ENCODE data around the gene SWI5.
"Not testable (repeated sequence)": the region's sequence is repeated elsewhere in the genome, so short reads cannot be mapped to it uniquely, and the experiment has no call there.

SWI5 gene

DNA sequence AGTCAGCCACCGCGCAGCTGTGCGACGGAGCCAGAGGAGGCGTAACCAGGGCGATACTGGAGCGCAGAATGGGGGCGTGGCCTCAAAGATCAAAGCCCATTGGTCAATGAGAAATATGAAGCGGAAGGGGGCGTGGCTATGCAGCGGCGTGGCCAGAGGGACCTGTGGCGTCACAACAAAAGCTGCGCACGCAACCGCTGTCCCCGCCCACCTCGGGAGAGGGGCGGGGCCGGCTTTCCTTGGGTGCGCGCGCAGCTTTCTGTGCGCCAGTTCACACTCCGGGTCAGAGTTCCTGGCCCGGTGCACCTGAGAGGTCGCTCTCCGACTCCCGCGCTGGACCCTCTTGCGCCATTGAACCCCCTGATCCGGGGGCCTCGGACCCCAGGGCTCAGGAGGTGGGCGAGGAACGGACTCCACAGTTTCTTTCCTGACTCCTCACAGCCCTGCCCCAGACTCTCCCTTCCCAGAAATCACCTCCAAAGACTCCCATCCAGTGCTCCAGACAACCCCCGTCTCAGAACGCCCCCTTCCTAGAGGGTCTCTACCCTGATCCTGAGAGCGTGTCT, at the start of gene SWI5:
TSS of gene SWI5 (plus strand) at position 269 of the 566 bp plus-strand sequence.
- peak; percentile 98 to 99 for DNase-seq

DNA sequence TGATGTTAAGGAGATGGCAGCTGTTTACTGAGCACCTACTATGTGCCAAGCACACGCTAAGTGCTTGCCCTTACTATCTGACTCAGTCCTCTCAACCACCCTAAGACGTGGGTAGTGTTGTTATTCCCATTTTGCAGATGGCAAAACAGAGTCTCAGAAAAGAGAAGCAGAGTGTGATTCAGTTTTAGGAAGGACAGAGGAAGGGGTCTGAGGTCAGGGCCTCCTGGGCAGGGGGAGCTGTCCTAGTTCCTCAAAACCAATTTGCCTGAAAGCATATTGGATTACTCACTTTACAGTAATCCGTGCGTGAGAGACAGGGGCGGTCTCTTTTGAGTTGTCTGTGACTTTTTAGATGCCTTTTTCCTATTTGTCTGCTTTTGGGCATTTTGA, 49.7 kb upstream of the SWI5 start:
- DNase-seq, result peak in 1 of 2 experiments; percentile 18

DNA sequence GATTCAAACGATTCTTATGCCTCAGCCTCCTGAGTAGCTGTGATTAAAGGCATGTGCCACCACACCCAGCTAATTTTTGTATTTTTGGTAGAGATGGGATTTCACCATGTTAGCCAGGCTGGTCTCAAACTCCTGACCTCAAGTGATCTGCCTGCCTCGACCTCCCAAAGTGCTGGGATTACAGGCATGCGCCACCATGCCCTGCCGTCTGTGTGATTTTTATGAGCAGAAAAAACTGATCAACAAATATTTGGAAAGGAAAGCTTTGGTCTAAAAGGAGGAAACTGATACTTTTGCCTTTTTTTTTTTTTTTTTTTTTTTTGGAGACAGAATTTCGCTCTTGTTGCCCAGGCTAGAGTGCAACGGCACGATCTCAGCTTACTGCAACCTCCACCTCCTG, 45.2 kb upstream of the SWI5 start:
- DNase-seq, result not testable (repeated sequence)

DNA sequence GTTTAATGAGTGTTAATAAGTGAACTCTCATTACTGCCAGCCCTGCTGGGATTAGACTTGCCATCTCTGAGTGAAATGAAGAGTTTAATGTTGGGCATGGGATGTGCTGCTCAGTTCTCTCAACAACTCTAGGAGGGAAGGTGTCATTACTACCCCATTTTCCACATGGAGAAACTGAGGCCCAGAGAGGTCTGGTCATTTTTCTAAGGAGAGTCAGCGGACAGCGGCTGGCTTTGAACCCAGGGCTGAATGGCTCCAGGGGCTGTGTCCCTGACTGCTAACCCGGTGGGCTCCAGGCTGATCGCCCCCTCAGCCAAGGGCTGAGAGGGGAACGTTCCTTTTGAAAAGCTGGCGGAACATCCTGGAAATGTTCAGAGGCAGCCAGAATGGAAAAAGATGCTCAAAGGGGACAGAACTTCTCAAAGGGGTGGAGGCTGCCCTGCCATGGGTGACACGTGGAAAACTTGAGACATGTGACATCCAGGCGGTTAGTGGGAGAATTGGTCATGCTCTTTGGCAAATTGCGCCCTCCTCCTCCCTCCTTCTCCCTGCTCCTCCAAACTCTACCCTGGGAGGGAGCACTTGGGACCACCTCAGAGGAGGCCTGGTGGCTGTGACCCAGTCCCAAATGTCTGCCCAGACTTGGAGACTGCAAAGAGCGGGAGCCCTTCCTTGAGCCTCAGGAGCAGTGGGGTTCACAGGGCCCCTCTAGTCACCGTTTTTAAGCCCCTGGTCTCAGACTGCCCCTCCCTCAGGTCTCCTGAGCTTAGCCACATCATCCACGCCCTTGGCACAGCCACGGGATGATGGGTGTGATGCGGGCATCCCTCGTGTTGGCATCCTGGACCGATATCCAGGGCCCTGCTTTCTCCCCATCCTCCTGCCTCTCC, 44.2 kb upstream of the SWI5 start:
- DNase-seq, result no peak

DNA sequence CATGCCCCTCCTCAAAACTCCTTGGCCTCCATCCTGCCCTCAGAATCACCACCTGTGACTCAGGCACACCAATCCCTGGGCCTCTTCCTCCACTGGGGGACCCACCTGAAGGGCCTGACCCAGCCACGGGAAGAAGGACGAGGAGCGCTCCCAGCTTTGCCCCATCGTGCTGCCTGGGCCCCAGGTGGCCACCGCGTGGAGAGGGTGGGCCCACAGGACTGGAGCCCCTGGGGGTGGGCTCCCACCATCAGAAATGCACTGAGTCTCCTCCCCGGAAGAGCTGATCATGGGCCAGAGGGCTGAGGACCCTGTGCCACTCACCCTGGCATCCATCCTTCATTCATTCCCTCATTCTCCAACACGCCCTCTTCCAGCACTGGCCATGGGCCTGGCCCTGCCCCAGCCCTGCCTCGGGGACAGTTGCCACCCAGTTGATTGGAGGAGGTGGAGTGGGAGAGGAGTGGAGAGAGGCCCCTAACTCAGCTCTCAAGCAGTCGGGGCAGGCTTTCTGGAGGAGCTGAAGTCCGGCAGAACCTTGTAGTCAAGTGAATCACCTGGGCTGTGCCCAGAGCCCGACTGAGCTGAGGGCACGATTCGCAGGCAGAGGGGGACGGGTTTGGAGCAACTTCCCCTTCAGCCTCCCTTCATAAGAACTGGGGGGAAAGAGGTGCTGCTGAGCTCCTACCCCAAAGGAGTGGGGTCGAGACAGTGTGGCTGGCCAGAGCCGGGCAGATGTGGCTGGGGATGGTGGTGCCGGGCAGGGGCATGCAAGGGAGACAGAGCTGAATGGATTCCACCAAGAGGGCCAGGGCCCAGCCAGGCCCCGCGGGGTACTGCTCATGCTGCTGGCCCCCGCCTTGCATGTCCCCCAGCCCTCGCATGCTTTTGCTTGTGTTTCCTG, 43.3 kb upstream of the SWI5 start:
- no peak for DNase-seq

DNA sequence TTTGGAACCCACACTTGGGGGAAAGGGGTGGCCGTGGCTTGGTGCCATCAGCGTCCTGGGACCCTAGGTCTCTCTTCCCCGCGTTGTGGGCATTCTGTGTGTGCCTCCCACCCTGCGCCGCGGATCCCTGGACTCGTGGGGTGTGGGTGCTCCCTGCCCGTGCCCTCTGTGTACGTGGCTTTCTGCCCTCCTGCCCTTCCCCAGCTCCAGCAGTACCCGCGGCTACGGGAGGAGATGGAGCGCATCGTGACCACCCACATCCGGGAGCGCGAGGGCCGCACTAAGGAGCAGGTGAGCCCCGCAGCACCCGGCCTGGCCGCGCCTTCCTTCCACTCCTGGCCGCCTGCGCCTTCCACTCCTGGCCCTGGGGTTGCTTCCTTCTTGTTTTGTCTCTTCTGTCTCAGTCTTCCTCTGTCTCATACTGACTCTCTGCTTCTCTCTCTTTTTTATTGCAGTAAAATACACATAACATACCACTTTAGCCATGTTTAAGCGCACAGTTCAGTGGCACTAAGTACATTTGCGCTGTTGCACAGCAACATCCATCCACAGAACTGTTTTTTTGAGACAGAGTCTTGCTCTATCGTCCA, 42.2 kb upstream of the SWI5 start:
- no peak for DNase-seq

DNA sequence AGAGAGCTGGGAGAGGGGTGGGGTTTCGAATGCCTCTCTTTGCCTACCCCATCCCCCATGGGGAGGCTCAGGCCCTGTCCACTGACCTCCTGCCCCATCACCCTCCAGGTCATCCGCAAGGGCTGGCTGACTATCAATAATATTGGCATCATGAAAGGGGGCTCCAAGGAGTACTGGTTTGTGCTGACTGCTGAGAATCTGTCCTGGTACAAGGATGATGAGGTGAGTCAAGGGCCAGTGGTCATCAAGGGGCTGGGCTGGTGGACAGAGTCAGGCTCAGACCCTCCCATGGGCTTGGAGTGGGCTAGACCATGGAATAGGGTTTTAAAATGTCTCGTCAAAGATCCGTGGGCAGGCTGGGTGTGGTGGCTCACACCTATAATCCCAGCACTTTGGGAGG, 34.0 kb upstream of the SWI5 start:
- DNase-seq, result no peak

DNA sequence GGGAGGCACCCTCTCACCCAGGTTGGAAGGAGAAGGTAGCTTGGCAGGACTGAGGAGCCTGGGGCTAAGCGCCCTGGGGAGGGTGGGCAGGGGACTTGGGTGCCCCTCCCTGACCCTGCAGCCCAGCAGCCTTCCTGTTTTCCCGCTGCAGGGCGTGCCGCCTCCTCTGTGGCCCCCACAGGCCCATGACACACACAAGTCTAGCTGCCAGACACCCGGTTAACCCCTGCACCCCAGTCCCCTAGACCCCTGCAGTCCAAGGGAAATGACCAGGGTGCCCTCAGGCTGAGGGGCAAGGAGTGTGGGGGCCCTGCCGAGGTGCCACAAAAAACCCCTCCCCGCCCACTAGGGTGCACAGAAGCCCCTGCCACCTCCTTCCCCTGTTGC, 33.3 kb upstream of the SWI5 start:
- DNase-seq, result no peak

DNA sequence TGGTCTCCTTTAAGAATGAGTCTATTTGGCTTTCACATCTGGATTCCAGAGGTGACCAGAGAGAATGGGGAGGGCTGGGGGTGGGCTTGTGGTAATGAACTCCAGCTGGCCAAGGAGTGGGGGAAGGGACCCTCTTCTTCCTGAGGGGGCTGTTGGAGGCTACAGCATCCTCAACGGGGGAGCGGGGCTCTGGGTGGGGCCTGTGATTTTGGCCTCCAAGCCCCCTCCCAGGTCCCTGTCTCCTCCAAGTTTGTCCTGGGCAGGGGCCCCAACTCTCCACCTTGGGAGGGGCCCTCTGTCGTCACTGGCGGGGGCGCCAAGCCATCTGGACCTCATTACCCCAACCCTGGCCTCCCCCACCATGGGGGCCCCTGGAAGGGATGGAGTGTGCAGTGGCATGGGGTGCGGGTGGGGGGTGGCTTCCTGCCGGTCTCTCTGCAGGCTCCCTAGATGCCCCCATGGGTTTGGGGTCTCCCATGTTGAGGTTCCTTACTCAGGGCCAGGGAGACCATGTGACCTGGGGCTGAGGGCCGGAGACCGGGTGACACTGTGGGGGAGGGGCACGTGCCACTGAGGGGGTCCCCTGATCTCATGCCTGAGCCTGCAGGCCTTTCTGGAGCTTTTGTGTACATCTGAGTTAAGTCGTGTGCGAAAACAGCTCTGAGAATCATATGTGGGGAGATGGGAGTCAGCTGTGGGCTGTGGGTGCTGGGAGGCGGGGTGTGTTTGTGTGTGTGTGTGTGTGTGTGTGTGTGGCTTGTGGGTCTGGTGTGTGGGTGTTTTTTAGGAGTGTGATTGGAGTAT, 32.7 kb upstream of the SWI5 start:
- DNase-seq, result no peak

DNA sequence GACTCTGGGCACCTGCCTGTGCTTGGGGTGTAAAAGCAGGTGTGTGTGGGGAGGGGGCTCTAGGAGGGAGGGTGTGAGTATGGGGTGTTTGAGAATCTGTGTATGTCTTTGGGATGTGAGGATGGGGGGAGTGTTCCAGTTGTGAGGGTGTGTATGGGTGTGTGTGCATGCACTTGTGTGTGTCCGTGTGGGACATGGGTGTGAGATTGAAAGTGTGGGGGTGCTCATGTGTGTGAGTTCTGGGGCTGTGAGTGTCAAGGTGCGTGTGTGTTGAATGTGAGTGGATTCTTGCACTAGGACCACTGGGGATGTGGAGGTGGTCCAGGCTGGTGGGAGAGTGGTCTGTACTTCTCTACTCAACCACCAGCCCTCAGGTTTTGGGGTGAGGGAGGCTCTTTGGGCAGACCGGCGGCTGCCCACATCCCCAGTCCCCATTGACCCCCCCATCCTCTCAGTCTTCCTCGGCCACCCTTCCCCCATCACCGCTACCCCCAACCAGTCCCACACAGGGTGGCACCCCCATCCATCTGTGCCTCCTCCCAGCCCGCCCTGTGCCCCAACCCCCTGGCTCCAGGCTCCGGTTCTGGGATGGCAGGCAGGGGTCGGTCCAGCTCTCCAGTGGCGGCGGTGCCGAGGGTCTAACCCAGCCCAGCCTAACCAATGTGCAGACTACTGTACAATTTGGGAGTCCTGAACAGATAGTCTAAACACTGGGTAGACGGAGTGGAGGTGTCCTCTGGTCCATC, 31.8 kb upstream of the SWI5 start:
- DNase-seq, result peak in 1 of 2 experiments; percentile 12

DNA sequence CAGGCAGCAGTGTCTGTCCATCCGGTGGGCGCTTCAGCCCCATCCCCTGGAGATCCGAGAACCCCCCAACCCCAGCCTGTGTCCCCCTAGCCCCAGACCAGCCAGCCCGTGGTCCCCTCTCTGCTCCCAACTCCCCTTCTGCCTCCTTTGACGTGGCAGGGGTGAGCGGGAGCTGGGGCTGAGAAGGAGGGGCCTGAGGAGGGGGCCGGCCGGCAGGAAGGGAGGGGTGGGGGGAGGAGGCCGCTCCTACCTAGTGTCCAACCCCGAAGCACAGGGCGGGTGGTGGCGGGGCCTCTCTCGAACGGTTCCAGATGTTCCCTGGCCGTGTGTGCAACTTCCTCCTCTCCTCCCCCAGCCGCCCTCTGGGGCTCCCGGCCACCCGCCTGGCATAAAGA, 31.2 kb upstream of the SWI5 start:
- peak; percentile 93 to 94 for DNase-seq

DNA sequence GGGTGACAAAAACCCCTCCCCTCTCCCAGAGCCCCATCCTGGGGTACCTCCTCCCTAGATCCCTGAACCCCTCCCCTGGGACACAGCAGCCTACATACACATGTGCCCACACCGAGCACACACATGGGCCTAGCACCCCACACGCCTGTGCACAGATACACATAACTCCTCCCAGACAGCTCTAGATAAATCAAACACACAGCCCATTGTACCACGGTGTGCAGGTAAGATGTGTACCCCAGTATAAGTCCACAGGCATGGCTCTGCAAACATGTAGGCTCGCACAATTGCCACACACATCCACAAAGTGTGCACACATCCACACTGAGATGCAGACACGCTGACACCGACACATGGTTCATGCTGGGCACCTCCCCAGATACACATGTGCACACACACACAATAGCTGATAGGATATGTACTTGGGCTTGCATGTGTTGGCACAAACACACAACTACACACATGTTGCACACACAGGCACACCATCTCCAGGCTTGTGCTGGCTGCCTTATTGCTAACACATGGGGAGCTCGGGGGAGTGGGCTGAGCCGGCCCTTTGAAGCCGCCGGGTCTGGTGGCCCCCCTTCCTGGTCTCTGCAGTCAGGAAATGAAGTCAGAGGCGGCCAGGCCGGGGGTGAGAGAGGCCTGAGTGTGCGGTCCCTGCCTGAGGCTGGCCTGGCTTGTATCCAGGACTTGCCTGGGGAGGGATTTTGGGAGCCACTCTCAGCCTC, 30.5 kb upstream of the SWI5 start:
- DNase-seq, result peak; percentile 70 to 77

DNA sequence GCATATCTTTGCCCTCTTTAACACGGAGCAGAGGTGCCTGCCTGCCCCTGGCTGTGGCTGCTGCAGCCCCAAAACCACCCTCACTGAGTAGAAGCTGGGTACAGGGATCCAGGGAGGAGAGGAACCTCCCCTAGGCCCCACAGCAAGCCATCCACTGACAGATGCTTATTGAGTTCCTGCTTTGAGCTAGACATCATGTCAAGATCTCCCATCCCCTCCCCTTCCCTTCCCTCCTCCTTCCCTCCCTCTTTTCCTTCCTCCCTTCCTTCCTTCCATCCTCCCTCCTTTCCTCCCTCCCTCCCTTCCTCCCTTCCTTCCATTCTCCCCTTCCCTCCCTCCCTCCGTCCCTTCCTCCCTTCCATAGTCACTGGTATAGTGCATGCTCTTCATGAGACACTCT, 29.6 kb upstream of the SWI5 start:
- peak; percentile 49 to 63 for DNase-seq

DNA sequence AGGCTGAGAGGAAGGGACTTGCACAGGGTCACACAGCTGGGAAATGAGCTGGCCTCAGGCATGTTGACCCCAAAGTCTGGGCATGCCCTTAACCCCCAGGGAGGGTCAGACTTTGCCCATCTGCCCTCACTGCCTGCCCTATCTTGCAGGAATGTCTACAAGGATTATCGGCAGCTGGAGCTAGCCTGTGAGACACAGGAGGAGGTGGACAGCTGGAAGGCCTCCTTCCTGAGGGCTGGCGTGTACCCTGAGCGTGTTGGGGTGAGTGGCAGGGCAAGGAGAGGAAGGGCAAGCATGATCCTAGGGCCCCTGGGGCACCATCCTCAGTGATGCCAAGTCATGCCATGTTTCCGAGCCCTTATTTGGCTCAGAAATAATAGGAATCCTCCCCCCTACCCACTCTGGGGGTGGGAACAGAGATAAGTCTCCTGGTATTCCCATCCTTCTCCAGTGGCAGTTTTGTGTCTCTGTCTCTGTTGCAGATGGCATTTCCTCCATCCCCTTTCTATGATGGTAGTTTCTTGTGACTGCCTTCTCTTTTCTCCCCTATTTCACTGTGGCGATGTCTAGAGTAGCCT, 28.8 kb upstream of the SWI5 start:
- DNase-seq, result no peak

DNA sequence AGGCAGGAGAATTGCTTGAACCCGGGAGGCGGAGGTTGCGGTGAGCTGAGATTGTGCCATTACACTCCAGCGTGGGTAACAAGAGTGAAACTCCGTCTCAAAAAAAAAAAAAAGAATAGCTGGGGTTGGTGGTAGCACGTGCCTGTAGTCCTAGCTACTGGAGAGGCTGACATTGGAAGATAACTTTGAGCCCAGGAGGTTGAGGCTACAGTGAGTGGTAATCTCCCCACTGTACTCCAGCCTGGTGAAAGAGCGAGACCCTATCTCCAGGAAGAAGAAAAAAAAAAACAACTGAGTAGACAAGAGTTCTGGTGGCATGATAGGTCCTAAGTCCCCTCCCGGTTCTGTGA, 26.5 kb upstream of the SWI5 start:
- no peak for DNase-seq

DNA sequence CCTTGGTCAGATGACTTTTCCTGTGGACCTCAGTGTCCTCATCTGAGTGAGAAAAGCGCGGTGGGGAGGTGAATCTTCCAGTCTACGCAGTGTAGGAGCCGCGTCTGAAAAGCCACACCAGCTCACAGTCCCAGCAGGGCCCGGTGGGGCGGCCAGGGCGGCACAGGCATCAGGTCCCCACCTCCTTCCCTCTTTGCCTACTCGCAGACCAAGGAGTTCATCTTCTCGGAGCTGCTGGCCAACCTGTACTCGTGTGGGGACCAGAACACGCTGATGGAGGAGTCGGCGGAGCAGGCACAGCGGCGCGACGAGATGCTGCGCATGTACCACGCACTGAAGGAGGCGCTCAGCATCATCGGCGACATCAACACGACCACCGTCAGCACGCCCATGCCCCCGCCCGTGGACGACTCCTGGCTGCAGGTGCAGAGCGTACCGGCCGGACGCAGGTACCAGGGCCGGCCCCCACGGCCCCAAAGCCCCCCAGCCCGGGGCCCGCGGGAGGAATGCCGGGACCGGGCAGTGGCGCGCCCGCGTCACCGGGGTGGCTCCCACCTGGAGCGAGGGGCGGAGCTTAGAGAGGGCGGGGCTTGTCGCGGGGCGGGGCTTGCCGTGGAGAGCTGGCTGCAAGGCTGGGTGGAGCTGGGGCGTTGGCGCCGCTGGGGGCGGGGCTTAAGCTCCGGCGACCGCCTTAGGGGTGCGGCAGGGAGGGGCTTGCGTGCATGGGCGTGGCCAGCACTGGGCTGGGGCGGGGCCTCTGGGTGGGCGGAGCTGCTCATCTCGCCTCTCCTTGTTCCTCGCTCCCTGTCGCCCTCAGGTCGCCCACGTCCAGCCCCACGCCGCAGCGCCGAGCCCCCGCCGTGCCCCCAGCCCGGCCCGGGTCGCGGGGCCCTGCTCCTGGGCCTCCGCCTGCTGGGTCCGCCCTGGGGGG, 25.9 kb upstream of the SWI5 start:
- no peak for DNase-seq

DNA sequence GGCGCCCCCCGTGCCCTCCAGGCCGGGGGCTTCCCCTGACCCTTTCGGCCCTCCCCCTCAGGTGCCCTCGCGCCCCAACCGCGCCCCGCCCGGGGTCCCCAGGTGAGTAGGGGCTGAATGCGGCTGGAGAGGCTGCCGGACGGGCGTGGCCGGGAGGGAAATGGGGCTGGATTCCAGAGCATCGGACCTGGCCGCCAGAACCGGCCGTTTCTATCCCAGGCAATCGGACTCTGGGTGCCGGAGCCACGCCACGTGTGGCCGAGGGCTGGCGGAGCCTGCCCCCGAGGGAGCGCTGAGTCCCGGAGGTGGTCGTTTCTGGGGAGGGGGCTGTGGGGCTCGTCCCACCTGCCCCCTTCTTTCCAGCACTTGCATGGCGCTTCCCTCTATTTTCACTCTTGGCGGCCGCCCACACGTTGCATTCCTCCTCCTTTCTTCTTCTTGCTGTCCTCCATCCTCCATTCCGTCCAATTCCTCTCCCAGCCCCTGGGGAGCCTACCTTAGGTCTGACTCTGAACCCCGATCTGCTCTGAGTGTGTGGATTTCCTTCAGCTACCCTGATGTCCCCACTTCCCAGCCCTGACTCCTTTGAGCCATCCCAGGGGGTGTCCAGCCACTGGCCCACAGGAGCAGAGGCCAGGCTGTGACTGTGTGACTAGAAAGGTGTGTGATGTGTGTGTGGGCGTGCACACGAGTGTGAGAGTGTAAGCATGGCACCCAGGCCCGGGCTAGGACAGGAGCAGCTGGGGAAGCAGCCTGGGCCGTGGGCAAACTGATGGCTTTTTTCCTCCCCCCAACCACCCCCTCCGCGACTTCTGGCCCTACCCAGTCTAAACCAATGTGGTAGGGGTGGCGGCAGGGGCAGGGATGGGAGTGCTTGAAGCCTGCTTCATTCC, 25.0 kb upstream of the SWI5 start:
- no peak for DNase-seq

DNA sequence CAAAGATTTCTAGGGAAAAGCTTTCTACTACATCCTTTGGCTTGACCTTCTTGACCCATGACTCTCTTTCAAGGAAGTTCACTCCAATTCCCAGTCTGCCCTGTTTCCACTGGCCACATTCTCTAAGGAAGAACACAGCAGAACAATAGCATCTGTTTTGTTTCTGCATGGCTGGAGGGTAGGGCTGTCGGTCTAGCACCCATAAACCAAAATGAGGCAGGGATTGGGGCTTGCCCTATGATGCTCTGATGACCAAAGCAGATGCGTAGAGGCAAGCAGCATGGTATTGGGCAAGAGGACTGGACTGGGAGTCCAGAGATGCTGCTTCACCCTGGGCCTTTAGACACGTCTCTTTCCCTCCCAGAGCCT, 24.4 kb upstream of the SWI5 start:
- no peak for DNase-seq

Measured in Kasumi-1 (cell line).